ENCODE measurements around the gene LAPTM5.

GRCh38 chr1:30701258-30701633 is 56.3 kb downstream of the LAPTM5 start:
- TF ChIP-seq POLR2A (IDR thresholded peaks at IDR 0.05; ENCODE audit: extremely low read depth, insufficient read length) = no peak
- TF ChIP-seq CTCF (IDR thresholded peaks at IDR 0.05; ENCODE audit: low read depth, low read length) = no peak
- no peak for TF ChIP-seq MAX (IDR thresholded peaks at IDR 0.05; ENCODE audit: low read depth, low read length)
- no peak for TF ChIP-seq MYC (IDR thresholded peaks at IDR 0.05; ENCODE audit: low read depth, low read length)
